GM12801 (cell line): Measurements from ENCODE around the gene C20orf202.

ENCODE experiments used
- CTCF ChIP-seq: IDR thresholded peaks from one replicate; pipeline ENCODE4 v1.5.1; 2011; ENCODE audit warnings: control low read depth; ENCODE audit not compliant: insufficient read length; ENCODE audit errors: extremely low read depth

Gene C20orf202

GRCh38 chr20:1184638-1185315 is 18.5 kb upstream of the C20orf202 start, which contains the start of gene TMEM74B:
Gene TMEM74B, minus strand, starts transcription at chr20:1184981. Its CDS starts 1,180 bp downstream, at chr20:1183801.
- TF ChIP-seq CTCF = no peak

GRCh38 chr20:1185316-1185741 is 17.9 kb upstream of the C20orf202 start:
- TF ChIP-seq CTCF = no peak

- no peak for TF ChIP-seq CTCF
Measured at GRCh38 chr20:1185790-1186334, 17.4 kb upstream of the C20orf202 start.

GRCh38 chr20:1186367-1186991 is 16.8 kb upstream of the C20orf202 start:
- no peak for TF ChIP-seq CTCF

GRCh38 chr20:1187605-1188171 is 15.6 kb upstream of the C20orf202 start:
- no peak for TF ChIP-seq CTCF

DNA sequence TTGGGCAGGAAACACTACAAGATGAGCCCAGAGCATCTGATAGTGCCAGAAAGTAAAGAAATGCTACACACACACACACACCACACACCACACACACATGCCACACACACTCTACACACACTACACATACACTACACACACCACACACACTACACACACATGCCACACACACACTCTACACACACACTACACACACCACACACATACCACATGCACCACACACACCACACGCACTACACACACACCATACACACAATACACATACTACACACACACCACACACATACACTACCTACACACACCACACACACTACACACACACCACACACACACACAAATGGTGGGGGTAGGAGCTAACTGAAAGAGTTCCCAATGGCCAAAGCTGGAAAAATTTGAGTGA is 14.9 kb upstream of the C20orf202 start:
- no peak for TF ChIP-seq CTCF

GRCh38 chr20:1189827-1190226 is 13.4 kb upstream of the C20orf202 start:
- TF ChIP-seq CTCF = no peak
